Heart left ventricle (tissue), 16 donors: ENCODE measurements around the gene RABL3. TPM values are rescaled to one million over a fixed set of nuclear protein-coding genes. Genes with fewer than 3 reads are reported as not detected.

ENCODE experiments used
- ATAC-seq, 4 donors: fragments of 200-7000 bp; cut with Tn5 transposase; one replicate each; pipeline ENCODE4 v1.9.1; 2020 to 2022; ENCODE audit warnings: moderate library complexity in 4 of 4, mild to moderate bottlenecking in 3 of 4, moderate number of reproducible peaks in 1 of 4
- DNase-seq, 5 donors: peaks; one replicate each; pipeline ENCODE4 v3.0.0-alpha.2; 2020
- H3K27ac ChIP-seq, 12 donors: fragments of 200-600 bp; sonication (generic) in 4 of 12; one replicate each; pipeline versions ENCODE4 v1.5.0 to v1.8.0; 2016 to 2022; ENCODE audit warnings: mild to moderate bottlenecking in 2 of 12
- H3K27me3 ChIP-seq, 9 donors: fragments of 200-600 bp; sonication (generic) in 2 of 9; one replicate each; pipeline versions ENCODE4 v1.5.1 to v1.8.0; 2016 to 2022; ENCODE audit warnings: mild to moderate bottlenecking in 3 of 9
- H3K36me3 ChIP-seq, 9 donors: fragments of 200-600 bp; sonication (generic) in 2 of 9; one replicate each; pipeline versions ENCODE4 v1.5.0 to v1.8.0; 2018 to 2022; ENCODE audit warnings: mild to moderate bottlenecking in 2 of 9
- H3K4me1 ChIP-seq, 12 donors: fragments of 200-600 bp; sonication (generic) in 4 of 12; one replicate each; pipeline versions ENCODE4 v1.5.0 to v1.8.0; 2016 to 2022; ENCODE audit warnings: mild to moderate bottlenecking in 3 of 12
- H3K4me3 ChIP-seq, 12 donors: fragments of 200-600 bp; sonication (generic) in 4 of 12; one replicate each; pipeline versions ENCODE4 v1.5.0 to v1.8.0; 2017 to 2022; ENCODE audit warnings: mild to moderate bottlenecking in 9 of 12, moderate library complexity in 4 of 12
- H3K9me3 ChIP-seq, 12 donors: fragments of 200-600 bp; sonication (generic) in 4 of 12; one replicate each; pipeline versions ENCODE4 v1.5.0 to v1.8.0; 2016 to 2022; ENCODE audit warnings: mild to moderate bottlenecking in 1 of 12
- POLR2A ChIP-seq, 2 donors: fragments of 450-650 bp; IDR thresholded peaks; one replicate each; pipeline ENCODE4 v1.6.1; 2017; ENCODE audit warnings: antibody characterized with exemption in 2 of 2, mild to moderate bottlenecking in 2 of 2, moderate library complexity in 2 of 2
- WGBS, 4 donors: extraction: QIAGEN DNeasy Blood & Tissue Kit in 2 of 4; methylation state at CpG; one replicate each; pipeline versions ENCODE4 v1.1.5 to v1.1.7; 2013 to 2018; 5-methylcytosine and 5-hydroxymethylcytosine counted together
- intact Hi-C, 10 donors: fragments of 100-400 bp; cut with DNase I; formaldehyde crosslinking; loops; one replicate each; pipeline versions ENCODE4 v1.11.1 to v1.14.2; 2022
- polyA plus RNA-seq, 2 donors: library from polyadenylated mRNA; stranded (reverse); fragments of 200-250 nt; gene quantifications; one replicate each; pipeline ENCODE4 v1.2.3, GENCODE V29; 2013
- total RNA-seq, 9 donors: library from RNA; depleted of rRNA in 2 of 9; stranded (reverse); fragments of >200 nt in 2 of 9; fragmentation: NEBNext Ultra II Directional in 3 of 9; extraction: Animal tissue kit (Norgen Biotek cat#: 25700) in 3 of 9; gene quantifications; one replicate each; pipeline versions ENCODE4 v1.1.0 to v1.2.4, GENCODE V29; 2016 to 2023
- TF ChIP-seq, protein P1 (sequence below), 12 donors: fragments of 200-600 bp; sonication (generic) in 4 of 12; IDR thresholded peaks; one replicate each; pipeline versions ENCODE4 v1.5.0 to v1.8.0; 2018 to 2022; ENCODE audit warnings: antibody characterized with exemption in 12 of 12, mild to moderate bottlenecking in 5 of 12
- donor health status: ischemic (EF 13 %, LVEDD 7.1; RV severe dilation, severe dysfunction).
- donor health status: healthy with polysubstance abuse.
- donor health status: DM: no; HTN: yes; CAD: no.
- donor health status: DM: no; HTN: no; CAD: no.
- donor health status: ischemic (EF 25% LVEDD 6.9; RV normal size, moderate dysfunction).
- donor health status: ischemic (EF 25% LVEDD 5.7; RV mildly dilated, moderate dysfunction).
- donor health status: healthy.
- donor health status: DM: yes; HTN: yes; CAD: no.
- donor health status: ischemic (EF 35%, LVEDD 5.7; RV mildly dilated, moderate dysfunction).
- donor health status: nonischemic (EF 11% LVEDD 7.7; RV severe dilation, severe dysfunction).
- donor health status: DM: yes; HTN: yes; CAD: no.
- donor health status: PGD.
- donor health status: ischemic (EF 29% LVEDD 5.4; RV normal size, mild dysfunction).
- donor health status: nonischemic (EF 23%, LVEDD 6.1; RV moderate dilation, normal function).

The RABL3 gene
- total and polyA plus RNA-seq, 11 donors = 3.1 to 28.3 (median 17.5) TPM

- Histone ChIP-seq H3K4me1 (peaks cover 0 to 10% (median 0%) of the 10 kb centered on the region in 12 donors), H3K27ac (no peak overlapping the region), H3K27me3 (no peaks in the 10 kb centered on the region), H3K9me3 (no peaks in the 10 kb centered on the region), H3K4me3 (no peak overlapping the region), H3K36me3 (no peaks in the 10 kb centered on the region)
- DNase-seq = no peak
- intact Hi-C loops = no loop called here
- TF ChIP-seq, protein P1, sequence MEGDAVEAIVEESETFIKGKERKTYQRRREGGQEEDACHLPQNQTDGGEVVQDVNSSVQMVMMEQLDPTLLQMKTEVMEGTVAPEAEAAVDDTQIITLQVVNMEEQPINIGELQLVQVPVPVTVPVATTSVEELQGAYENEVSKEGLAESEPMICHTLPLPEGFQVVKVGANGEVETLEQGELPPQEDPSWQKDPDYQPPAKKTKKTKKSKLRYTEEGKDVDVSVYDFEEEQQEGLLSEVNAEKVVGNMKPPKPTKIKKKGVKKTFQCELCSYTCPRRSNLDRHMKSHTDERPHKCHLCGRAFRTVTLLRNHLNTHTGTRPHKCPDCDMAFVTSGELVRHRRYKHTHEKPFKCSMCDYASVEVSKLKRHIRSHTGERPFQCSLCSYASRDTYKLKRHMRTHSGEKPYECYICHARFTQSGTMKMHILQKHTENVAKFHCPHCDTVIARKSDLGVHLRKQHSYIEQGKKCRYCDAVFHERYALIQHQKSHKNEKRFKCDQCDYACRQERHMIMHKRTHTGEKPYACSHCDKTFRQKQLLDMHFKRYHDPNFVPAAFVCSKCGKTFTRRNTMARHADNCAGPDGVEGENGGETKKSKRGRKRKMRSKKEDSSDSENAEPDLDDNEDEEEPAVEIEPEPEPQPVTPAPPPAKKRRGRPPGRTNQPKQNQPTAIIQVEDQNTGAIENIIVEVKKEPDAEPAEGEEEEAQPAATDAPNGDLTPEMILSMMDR (IDR thresholded peaks at IDR 0.05) = no peak
- no peak for TF ChIP-seq POLR2A (IDR thresholded peaks at IDR 0.05)
- 76 to 79% (median 77%) methylated on average over 6 of the region's 6 CpGs for WGBS, 4 donors
- peak in 1 of 4 donors; percentile 60 for ATAC-seq
Measured at GRCh38 chr3:120637851-120638559, 104.3 kb downstream of the RABL3 start.

DNA sequence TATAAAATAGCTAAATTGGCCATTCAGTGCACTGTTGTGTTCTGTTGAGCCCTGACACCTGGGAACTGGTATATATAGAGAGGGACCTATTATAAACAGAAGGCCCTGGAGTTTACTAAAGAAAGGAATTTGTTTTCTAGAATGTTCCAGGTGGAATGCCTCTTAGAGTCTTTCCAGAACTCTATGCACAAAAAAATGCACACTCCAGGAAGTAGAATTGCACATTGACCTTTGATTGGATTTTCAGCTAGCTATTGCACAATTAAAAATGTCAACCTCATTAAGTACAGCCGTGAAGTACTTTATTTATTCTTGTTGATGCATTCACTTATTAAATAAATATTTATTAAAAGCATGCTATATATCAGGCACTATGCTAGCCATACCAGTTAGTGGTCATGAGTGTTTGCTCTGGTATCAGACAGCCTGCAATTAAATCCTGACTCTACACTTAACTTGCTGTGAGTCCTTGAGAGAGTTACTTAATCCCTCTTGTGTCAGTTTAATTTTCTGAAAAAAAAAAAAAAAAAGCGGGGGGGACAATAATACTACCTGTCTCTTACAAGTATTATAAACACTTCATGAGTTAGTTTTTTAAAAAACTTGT lies 105.4 kb downstream of the RABL3 start:
- intact Hi-C loops = no loop called here
- no peak overlapping the region for H3K4me3 ChIP-seq
- DNase-seq = no peak
- no peaks in the 10 kb centered on the region for H3K27me3 ChIP-seq
- no peak for TF ChIP-seq POLR2A (IDR thresholded peaks at IDR 0.05)
- TF ChIP-seq, protein P1 (IDR thresholded peaks at IDR 0.05) = no peak
- no peak overlapping the region for H3K27ac ChIP-seq
- peaks cover 0 to 3% (median 0%) of the 10 kb centered on the region in 12 donors for H3K4me1 ChIP-seq
- 86 to 92% (median 88%) methylated on average over 2 of the region's 2 CpGs for whole genome bisulfite sequencing, 4 donors
- H3K9me3 ChIP-seq = no peaks in the 10 kb centered on the region
- ATAC-seq = no peak
- no peaks in the 10 kb centered on the region for H3K36me3 ChIP-seq

Other genes with a start within 250 kb of the RABL3 start
- 100 to 1,000 TPM; 283 to 596 (median 505) TPM for gene NDUFB4, start 146.2 kb downstream of the RABL3 start, total RNA-seq
- gene NDUFB4, start 146.2 kb downstream of the RABL3 start, polyA plus RNA-seq = 100 to 1,000 TPM; 477 to 899 TPM
- gene HGD, start 60.3 kb downstream of the RABL3 start, total RNA-seq = under 1 TPM in 3 of 9 donors, not detected in 6; 0.16 to 0.62 (median 0.56) TPM
- not detected for gene HGD, start 60.3 kb downstream of the RABL3 start, polyA plus RNA-seq
- gene GTF2E1, start 228 bp upstream of the RABL3 start, total RNA-seq = 10 to 100 TPM in 7 of 9 donors, 1 to 10 TPM in 2; 7.3 to 15.1 (median 12.2) TPM
- gene GTF2E1, start 228 bp upstream of the RABL3 start, polyA plus RNA-seq = 1 to 10 TPM; 3.7 to 6.7 TPM
- under 1 TPM in 1 of 9 donors, not detected in 8; 0.10 TPM for gene STXBP5L, start 165.7 kb upstream of the RABL3 start, total RNA-seq
- not detected for gene STXBP5L, start 165.7 kb upstream of the RABL3 start, polyA plus RNA-seq